Activated T-cell treated with anti-CD3 and anti-CD28 coated beads, Interleukin-2, amount 50 U/mL, for 1 hour (primary cell): Measurements from ENCODE around the gene STK40.
A peak's percentile ranks its signal among the peaks of the same experiment; 100 is the strongest.

ENCODE experiments used
- DNase-seq: peaks from one replicate; pipeline ENCODE4 v3.0.0-alpha.2; 2020

Gene STK40

DNA sequence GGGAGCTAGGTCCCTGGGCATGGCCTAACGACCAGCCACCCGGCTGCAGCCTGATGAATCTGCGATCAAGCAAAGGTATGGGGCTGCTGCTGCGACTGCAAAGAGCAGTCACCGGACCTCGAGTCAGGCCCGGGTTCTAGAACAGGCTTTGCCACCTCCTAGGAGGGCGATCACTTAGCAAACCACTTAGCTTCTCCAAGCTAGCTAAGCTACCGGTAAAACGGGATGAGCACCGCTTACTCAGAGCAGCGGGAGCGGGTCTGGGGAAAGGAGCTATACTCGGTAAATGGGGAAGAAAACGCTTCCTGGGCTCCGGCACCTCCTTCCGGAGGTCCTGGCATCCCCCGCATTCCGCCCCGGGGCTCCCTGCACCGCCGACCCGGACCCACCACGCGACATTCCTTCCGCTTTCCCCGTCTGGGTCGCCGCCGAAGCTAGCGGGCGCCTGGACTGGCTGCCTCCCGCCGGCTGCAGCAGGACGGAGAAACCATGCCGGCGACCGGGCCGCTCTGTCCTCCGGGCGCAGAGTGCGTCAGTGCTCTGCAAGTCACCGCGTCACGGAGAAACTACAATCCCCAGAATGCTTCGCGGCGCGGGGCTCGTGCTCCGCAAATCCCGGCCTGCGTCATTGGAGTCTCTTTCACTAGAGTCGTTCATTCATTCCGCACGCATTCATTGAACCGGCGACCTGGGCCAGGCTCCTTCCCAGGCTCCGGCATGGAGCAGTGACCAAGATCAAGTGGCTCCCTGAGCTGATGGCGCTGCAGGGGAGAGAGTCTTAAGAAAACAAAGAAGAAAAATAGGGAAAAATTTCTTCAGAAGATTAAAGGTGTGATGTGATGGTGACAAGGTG lies 11.9 kb upstream of the STK40 start, which contains the start of gene LSM10:
TSS of gene LSM10 (minus strand) at position 531 of the 853 bp plus-strand sequence. CDS start 3,779 bp downstream, outside the sequence.
- peak; percentile 91 for DNase-seq

DNA sequence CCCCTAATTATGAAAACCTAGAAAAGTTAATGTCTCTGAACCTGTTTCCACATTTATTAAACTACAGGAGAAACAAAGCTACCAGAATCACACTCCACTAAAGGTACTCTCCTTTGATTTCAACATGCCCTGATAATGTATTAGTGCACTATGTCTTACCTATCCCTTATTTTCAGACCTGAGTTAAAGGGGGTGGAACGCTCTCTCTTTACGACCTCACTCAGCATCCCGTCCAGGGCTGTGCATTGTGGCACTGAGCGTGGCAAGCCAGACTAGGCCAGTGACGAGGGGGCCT lies 11.3 kb upstream of the STK40 start:
- no peak for DNase-seq

DNA sequence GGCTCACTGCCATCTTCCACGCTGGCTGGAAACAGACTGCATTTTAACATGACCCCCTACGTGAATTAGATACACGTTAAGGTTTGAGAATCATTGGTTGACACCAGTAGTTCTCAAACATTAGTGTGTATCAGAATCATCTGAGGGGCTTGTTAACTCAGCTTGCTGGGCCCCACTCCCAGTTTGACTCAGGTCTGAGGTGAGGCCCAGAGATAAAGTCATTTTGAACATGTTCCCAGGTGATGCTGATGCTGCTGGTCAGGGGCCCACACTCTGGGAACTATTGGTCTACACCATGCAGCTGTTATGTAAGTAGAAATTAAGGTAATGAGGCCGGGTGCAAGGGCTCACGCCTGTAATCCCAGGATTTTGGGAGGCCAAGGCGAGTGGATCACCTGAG lies 10.6 kb upstream of the STK40 start:
- DNase-seq = no peak

- DNase-seq = no peak
Observed at GRCh38 chr1:36393686-36394085, 8.0 kb upstream of the STK40 start.

DNA sequence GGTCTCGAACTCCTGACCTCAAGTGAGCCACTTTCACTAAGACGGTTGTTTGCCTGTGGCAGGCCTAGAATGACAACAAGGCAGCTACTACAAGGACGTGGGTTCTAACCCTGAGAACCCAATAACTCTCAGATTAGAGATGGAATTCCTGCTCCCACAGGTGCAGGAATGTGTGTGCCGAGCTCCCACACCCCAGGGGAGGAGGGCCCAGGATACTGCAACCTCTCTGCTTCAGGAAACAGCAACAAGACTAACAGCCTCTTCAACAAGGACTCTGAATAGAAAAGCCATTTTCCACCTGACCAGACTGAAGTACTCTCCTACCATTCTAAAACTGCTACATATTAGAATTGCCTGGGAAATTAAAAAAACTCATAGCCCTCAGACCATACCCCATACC lies 7.1 kb upstream of the STK40 start:
- no peak for DNase-seq

- no peak for DNase-seq
Observed at GRCh38 chr1:36391271-36391670, 5.5 kb upstream of the STK40 start.

- DNase-seq = no peak
Observed at GRCh38 chr1:36390411-36390810, 4.7 kb upstream of the STK40 start.

GRCh38 chr1:36389999-36390398 lies 4.3 kb upstream of the STK40 start:
- no peak for DNase-seq

DNA sequence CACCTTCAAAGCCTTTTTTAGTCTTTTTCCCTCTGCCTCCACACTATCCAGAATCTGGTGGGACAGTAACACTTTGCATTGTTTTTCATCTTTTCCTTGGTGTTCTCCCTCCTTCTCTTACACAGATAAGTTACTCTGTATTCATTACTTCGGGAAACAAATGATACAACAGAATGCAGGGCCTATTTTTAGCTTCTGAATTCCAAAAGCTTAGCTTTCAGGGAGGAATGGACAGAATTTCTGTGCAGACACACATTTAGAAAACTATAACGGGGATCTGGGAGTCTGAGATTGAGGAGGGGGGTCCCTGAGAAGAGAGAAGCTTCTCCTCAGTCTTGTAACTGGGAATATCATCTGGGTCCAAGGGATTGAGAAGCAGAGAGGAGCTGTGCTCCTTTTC lies 3.5 kb upstream of the STK40 start:
- DNase-seq = no peak

DNA sequence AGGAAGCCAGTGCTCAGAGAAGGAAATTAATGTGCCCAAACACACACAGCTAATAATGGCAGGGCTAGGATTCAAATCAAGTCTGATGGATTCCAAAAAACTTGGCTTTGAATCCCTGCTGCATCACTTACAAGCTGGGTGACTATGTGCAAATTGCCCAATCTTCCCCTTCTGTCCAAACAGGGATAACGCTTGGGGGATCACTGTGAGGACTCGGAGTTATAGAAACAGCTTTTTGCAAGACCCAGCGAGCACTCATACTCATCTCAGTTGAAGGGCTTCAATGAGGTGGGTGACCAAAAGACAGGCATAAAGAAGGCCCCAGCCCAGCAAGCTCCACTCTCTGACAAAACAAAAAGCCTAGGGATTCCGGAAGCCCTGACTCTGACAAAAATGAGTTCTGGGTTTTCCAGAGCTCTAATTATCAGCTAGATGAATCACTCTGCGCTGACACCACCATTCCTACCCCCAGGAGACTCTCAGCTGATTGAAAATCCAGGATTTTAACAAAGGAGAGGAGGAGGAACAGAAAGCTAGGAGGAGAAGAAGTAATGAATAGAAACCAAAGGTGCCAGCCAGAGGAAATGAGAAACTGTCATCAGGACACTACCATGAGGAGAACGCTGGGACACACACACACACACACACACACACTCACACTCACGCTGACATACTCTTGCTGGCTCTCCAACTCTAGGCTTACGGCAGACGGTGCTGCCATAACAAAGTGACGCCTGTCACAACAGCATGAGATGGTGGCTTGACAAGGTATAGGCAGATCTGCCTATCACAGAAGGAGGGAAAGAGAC lies 1.6 kb upstream of the STK40 start:
- DNase-seq = no peak

GRCh38 chr1:36386265-36387140 lies 779 bp upstream of the STK40 start:
- peak; percentile 76 for DNase-seq

- no peak for DNase-seq
Observed at GRCh38 chr1:36384542-36385409, 948 bp downstream of the STK40 start.

DNA sequence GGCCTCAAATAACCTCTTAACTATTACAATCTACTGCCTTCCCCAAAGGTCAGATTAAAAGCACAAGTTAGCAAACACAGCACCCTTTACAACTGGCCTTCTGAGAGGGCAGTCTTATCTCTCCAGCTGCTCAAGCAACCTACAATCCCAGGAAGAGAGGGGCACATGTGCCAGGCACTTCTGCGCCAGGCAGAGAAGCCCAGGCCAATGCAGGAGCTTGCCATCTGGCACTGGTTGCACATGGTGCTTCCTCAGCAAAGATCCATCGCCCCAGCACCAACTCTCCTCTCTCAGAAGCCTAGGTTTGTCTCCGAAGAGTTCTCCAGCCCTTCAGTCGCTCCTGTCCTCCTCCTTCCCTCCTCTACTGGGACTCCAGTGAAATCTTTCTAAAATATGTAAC lies 2.5 kb downstream of the STK40 start:
- DNase-seq = no peak

- DNase-seq = no peak
Observed at GRCh38 chr1:36382669-36383068, 3.1 kb downstream of the STK40 start.

GRCh38 chr1:36382231-36382630 lies 3.5 kb downstream of the STK40 start:
- DNase-seq = no peak

DNA sequence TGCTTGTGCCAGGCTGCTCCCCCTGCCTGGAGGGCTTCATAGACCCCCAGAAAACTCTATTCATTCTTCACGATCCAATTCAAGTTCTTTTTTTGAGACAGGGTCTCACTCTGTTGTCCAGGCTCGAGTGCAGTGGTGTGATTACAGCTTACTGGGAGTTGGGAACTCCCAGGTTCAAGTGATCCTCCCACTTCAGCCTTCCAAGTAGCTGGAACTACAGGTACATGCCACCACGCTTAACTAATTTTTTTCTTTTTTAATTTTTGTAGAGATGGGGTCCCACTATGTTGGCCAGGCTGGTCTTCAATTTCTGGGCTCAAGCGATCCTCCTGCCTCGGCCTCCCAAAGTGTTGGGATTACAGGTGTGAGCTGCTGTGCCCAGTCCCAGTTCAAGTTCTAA lies 4.3 kb downstream of the STK40 start:
- DNase-seq = no peak

DNA sequence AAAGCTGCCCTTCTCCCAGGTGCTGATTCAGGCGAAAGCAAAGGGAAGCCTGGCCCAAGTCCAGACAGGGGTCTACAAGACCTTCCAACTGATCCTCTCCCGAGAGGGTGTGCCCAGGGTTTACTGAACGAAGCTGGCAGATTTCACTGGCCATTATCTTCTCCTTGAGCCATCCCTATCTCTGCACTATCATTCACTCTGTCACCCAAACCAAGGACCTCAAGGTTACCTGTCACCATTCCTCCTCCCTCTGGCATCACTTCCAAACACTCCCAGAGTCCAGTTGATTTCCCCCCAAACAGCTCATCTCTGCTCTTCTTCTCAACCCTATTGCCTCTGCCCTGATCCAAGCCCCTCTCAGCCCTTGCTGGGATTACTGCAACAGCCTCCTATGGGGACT lies 4.9 kb downstream of the STK40 start:
- DNase-seq = no peak

- DNase-seq = no peak
Observed at GRCh38 chr1:36380143-36380619, 5.5 kb downstream of the STK40 start.

DNA sequence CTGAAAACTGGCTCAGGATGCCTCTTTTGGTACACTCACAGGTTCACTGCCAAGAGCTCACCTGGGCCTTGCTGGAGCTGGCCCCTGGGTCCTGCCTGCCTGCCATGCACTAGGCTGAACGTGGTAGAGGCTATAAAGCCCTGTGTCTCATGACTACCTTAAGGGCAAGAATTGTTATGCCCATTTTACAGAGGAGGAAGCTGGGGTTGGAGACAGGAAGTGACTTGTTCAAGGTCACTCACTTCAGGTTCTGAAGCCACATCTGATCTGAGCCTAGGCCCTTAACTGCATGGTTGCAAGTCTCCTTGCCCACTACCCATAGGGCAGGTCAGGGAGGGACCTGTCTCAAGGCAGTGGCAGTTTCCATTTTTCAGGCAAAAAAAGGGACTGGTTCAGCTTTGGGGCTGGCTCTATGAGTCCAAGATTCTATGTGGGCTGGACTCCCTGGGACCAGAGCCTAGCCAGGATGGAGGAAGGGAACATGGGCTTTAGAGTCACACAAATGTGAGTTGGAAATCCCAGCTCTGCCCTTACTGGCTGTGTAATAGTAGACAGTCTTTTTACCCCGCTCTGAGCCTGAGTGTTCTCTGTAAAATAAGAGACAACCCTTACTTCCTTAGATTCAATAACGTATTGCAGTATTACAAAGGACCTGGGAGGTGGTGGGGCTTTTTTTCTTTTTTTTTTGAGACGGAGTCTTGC lies 7.8 kb downstream of the STK40 start:
- DNase-seq = no peak

- DNase-seq = no peak
Observed at GRCh38 chr1:36372617-36373016, 13.1 kb downstream of the STK40 start.

DNA sequence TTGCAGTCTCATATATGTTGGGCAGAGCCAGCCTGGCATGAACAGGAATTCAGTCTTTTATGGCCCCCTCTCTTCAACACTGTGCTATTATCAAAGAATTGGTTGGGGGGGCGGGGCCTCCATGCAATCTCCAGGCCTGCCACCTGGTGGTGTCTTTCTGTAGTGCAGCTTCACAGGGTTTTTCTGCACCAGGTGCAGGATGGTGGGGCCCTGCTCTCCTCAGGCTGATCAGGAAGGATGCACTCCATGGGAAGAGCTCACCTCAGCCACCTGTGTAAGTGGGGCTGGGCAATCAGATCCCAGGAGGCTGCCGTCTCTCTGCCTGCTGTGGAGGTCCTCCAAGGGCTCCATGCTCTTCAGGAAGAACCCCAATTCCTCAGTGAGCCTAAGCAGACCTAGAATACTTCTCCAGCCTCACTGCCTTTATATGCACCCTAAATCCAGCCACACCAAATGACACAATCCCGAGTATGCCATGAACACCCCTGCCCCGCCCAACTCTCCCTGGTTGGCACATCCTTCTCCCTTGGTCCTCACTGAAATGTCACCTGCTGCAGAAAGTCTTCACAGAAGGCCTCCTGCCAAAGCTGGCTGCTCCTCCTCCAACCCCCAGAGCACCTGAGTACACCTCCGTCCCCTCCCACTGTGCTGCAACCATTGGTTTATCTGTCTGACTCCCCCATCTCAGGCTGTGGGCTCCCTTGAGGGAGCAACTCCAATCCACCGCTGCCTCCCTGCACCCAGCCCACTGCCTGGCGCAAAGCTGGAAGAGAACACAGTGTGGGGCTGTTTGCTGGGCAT lies 16.5 kb downstream of the STK40 start:
- DNase-seq = peak; percentile 87
